DND-41 (cell line): ENCODE measurements around the gene ACAD8.

ENCODE experiments used
- ATAC-seq: fragments of 200-7000 bp; cut with Tn5 transposase; 3 replicates; pipeline ENCODE4 v1.9.1; 2021; ENCODE audit warnings: low read depth; ENCODE audit not compliant: insufficient read depth
- DNase-seq: peaks from one replicate; pipeline ENCODE4 v3.0.0-alpha.2; 2020
- H2AFZ ChIP-seq: 2 replicates; pipeline ENCODE4 v1.6.0; 2012; ENCODE audit warnings: low read depth, low read length
- H3K27ac ChIP-seq: 2 replicates; pipeline ENCODE4 v1.5.1; 2012; ENCODE audit warnings: low read length, inconsistent platforms
- H3K27me3 ChIP-seq: fragments of 200-600 bp; sonication (generic); 2 replicates; pipeline ENCODE4 v1.6.0; 2012; ENCODE audit warnings: low read length, mild to moderate bottlenecking, inconsistent platforms; ENCODE audit not compliant: insufficient read depth, poor library complexity
- H3K36me3 ChIP-seq: 2 replicates; pipeline ENCODE4 v1.5.1; 2012; ENCODE audit warnings: low read length, inconsistent platforms; ENCODE audit not compliant: insufficient read depth
- H3K4me1 ChIP-seq: 2 replicates; pipeline ENCODE4 v1.5.1; 2012; ENCODE audit warnings: mild to moderate bottlenecking, low read length; ENCODE audit not compliant: insufficient read depth
- H3K4me2 ChIP-seq: 2 replicates; pipeline ENCODE4 v1.6.0; 2012; ENCODE audit warnings: mild to moderate bottlenecking, moderate library complexity, low read length, inconsistent platforms; ENCODE audit not compliant: insufficient read depth
- H3K4me3 ChIP-seq, 2 experiments: fragments of 200-600 bp in 1 of 2; shearing (Covaris generic) in 1 of 2; 2 replicates each; pipeline ENCODE4 v1.5.1; 2012 to 2016; ENCODE audit warnings: inconsistent platforms in 2 of 2, low read length in 2 of 2, mild to moderate bottlenecking in 2 of 2, low read depth in 1 of 2, moderate library complexity in 1 of 2
- H3K79me2 ChIP-seq: 2 replicates; pipeline ENCODE4 v1.6.0; 2012; ENCODE audit warnings: low read length, inconsistent platforms; ENCODE audit not compliant: insufficient read depth
- H3K9ac ChIP-seq: 2 replicates; pipeline ENCODE4 v1.6.0; 2012; ENCODE audit warnings: low read depth, mild to moderate bottlenecking, inconsistent platforms, low read length, moderate library complexity
- H3K9me3 ChIP-seq: 2 replicates; pipeline ENCODE4 v1.5.1; 2012; ENCODE audit warnings: low read length, moderate library complexity, mild to moderate bottlenecking, inconsistent platforms; ENCODE audit not compliant: insufficient read depth, severe bottlenecking
- H4K20me1 ChIP-seq: 2 replicates; pipeline ENCODE4 v1.6.0; 2012; ENCODE audit warnings: low read length; ENCODE audit not compliant: insufficient read depth
- EZH2 ChIP-seq: IDR thresholded peaks from 3 replicates; pipeline ENCODE4 v1.6.1; 2012; ENCODE audit warnings: borderline replicate concordance, low read depth, mild to moderate bottlenecking, moderate library complexity, low read length, inconsistent platforms; ENCODE audit not compliant: severe bottlenecking
- TF ChIP-seq, protein P1 (sequence below): IDR thresholded peaks from 2 replicates; pipeline ENCODE4 v1.5.1; 2012; ENCODE audit warnings: borderline replicate concordance, low read length, moderate library complexity, mild to moderate bottlenecking; ENCODE audit not compliant: poor library complexity, severe bottlenecking; ENCODE audit errors: extremely low read depth

ACAD8 gene

DNA sequence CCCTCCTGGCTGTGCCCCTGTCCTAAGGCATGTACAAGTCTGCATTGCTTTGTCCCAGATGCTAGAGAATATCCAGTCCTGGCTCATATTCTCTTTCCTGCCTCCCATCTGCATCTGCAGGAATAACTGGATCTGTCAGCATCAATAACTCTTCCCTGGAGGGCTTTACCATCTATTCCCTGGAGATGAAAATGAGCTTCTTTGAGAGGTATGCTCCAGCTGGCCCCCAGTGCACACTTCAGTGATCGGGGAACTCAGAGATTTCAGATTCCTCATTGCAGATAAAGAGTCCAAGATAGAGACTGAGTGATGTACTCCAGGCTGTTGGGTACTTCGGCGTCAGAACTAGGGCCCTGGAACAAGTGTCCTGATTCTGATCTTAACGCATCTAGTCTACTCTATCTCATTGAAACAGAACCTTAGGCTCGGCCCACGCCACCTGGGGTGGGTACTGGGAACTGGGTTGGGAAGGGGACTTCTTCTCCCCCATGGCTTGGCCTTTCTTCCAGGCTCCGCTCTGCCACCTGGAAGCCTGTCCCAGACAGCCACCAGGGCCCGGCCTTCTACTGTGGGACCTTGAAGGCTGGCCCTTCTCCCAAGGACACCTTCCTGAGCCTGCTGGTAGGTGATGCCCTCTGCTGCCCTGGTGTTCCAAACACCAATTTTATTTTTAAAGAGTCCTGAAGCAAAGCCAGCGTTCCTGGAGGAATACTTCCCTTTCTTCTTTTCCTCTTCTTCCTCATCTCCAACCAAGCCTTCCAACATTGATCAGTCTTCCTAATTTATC is 60.6 kb downstream of the ACAD8 start:
- Histone ChIP-seq H3K36me3 (no peaks in the 10 kb centered on the region), H3K4me1 (no peaks in the 10 kb centered on the region), H3K4me3 (no peak overlapping the region), H4K20me1 (no peaks in the 10 kb centered on the region), H3K9me3 (peaks cover 11% of the 10 kb centered on the region), H3K9ac (no peak overlapping the region), H2AFZ (no peak overlapping the region), H3K27me3 (no peaks in the 10 kb centered on the region), H3K27ac (no peak overlapping the region), H3K4me2 (no peak overlapping the region), H3K79me2 (no peaks in the 10 kb centered on the region)
- DNase-seq (no peak), ATAC-seq (no peak)
- TF ChIP-seq, protein P1, sequence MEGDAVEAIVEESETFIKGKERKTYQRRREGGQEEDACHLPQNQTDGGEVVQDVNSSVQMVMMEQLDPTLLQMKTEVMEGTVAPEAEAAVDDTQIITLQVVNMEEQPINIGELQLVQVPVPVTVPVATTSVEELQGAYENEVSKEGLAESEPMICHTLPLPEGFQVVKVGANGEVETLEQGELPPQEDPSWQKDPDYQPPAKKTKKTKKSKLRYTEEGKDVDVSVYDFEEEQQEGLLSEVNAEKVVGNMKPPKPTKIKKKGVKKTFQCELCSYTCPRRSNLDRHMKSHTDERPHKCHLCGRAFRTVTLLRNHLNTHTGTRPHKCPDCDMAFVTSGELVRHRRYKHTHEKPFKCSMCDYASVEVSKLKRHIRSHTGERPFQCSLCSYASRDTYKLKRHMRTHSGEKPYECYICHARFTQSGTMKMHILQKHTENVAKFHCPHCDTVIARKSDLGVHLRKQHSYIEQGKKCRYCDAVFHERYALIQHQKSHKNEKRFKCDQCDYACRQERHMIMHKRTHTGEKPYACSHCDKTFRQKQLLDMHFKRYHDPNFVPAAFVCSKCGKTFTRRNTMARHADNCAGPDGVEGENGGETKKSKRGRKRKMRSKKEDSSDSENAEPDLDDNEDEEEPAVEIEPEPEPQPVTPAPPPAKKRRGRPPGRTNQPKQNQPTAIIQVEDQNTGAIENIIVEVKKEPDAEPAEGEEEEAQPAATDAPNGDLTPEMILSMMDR, result no peak
- no peak for TF ChIP-seq EZH2
